Trophoblast cell (in vitro differentiated cells and primary cell): ENCODE results near the gene KBTBD12.
A peak's percentile ranks its signal among the peaks of the same experiment; 100 is the strongest.

Experiments
- DNase-seq, 2 donors: peaks; one replicate each; pipeline ENCODE4 v3.0.0-alpha.2; 2016
- H2AFZ ChIP-seq: 2 replicates; pipeline ENCODE4 v1.6.1; 2013; ENCODE audit warnings: low read length, moderate library complexity, mild to moderate bottlenecking; ENCODE audit not compliant: insufficient read depth, poor library complexity
- H2AK5ac ChIP-seq: 2 replicates; pipeline ENCODE4 v1.6.1; 2013; ENCODE audit warnings: mild to moderate bottlenecking, low read length
- H2BK120ac ChIP-seq: 2 replicates; pipeline ENCODE4 v1.6.1; 2013; ENCODE audit warnings: low read length, mild to moderate bottlenecking, moderate library complexity; ENCODE audit not compliant: insufficient read depth, poor library complexity
- H2BK12ac ChIP-seq: 2 replicates; pipeline ENCODE4 v1.6.1; 2013; ENCODE audit warnings: mild to moderate bottlenecking, low read length, moderate library complexity
- H2BK5ac ChIP-seq: 2 replicates; pipeline ENCODE4 v1.6.1; 2013; ENCODE audit warnings: low read length, low read depth, moderate library complexity, mild to moderate bottlenecking; ENCODE audit not compliant: poor library complexity
- H3K14ac ChIP-seq: 2 replicates; pipeline ENCODE4 v1.6.1; 2013; ENCODE audit warnings: mild to moderate bottlenecking, low read length
- H3K18ac ChIP-seq: 2 replicates; pipeline ENCODE4 v1.6.1; 2013; ENCODE audit warnings: mild to moderate bottlenecking, low read length
- H3K23ac ChIP-seq: 2 replicates; pipeline ENCODE4 v1.6.1; 2013; ENCODE audit warnings: low read length
- H3K27ac ChIP-seq: 2 replicates; pipeline ENCODE4 v1.5.1; 2013; ENCODE audit warnings: low read depth, mild to moderate bottlenecking, inconsistent platforms, low read length, moderate library complexity
- H3K27me3 ChIP-seq: 2 replicates; pipeline ENCODE4 v1.6.1; 2013; ENCODE audit warnings: inconsistent platforms, mild to moderate bottlenecking, low read length, moderate library complexity; ENCODE audit not compliant: insufficient read depth
- H3K36me3 ChIP-seq, 2 experiments: 1 replicate in 1 of 2; 2 replicates in 1 of 2; pipeline ENCODE4 v1.6.1; 2013; ENCODE audit warnings: low read length in 2 of 2, mild to moderate bottlenecking in 2 of 2, moderate library complexity in 1 of 2; ENCODE audit not compliant: insufficient read depth in 2 of 2, control insufficient read depth in 1 of 2
- H3K4ac ChIP-seq: 2 replicates; pipeline ENCODE4 v1.6.1; 2013; ENCODE audit warnings: low read depth, mild to moderate bottlenecking, low read length, moderate library complexity
- H3K4me1 ChIP-seq, 2 experiments: 1 replicate in 1 of 2; 2 replicates in 1 of 2; pipeline ENCODE4 v1.6.1; 2013; ENCODE audit warnings: low read length in 2 of 2, mild to moderate bottlenecking in 2 of 2, moderate library complexity in 1 of 2; ENCODE audit not compliant: insufficient read depth in 2 of 2, control insufficient read depth in 1 of 2
- H3K4me2 ChIP-seq: 2 replicates; pipeline ENCODE4 v1.6.1; 2013; ENCODE audit warnings: inconsistent platforms, mild to moderate bottlenecking, low read length, moderate library complexity
- H3K4me3 ChIP-seq: 2 replicates; pipeline ENCODE4 v1.5.1; 2013; ENCODE audit warnings: mild to moderate bottlenecking, low read depth, low read length, inconsistent platforms
- H3K79me1 ChIP-seq: one replicate; pipeline ENCODE4 v1.6.1; 2013; ENCODE audit warnings: low read length
- H3K79me2 ChIP-seq: 2 replicates; pipeline ENCODE4 v1.6.1; 2013; ENCODE audit warnings: low read length, mild to moderate bottlenecking; ENCODE audit not compliant: control insufficient read depth, insufficient read depth, poor library complexity
- H3K9ac ChIP-seq: 2 replicates; pipeline ENCODE4 v1.6.1; 2013; ENCODE audit warnings: mild to moderate bottlenecking, low read length
- H3K9me3 ChIP-seq: 2 replicates; pipeline ENCODE4 v1.6.1; 2013; ENCODE audit warnings: low read depth, mild to moderate bottlenecking, control low read depth, inconsistent platforms, low read length; ENCODE audit not compliant: insufficient read depth
- H4K12ac ChIP-seq: 2 replicates; pipeline ENCODE4 v1.6.1; 2013; ENCODE audit warnings: low read depth, mild to moderate bottlenecking, low read length, moderate library complexity
- H4K8ac ChIP-seq: 2 replicates; pipeline ENCODE4 v1.6.1; 2013; ENCODE audit warnings: low read depth, mild to moderate bottlenecking, low read length, moderate library complexity
- H4K91ac ChIP-seq: one replicate; pipeline ENCODE4 v1.6.1; 2013; ENCODE audit warnings: low read depth, mild to moderate bottlenecking, low read length, moderate library complexity
- WGBS: extraction: QIAGEN DNeasy Blood & Tissue Kit; methylation state at CpG from one replicate; pipeline ENCODE4 v1.1.7; 2013; ENCODE audit warnings: missing lambda C conversion rate; ENCODE audit not compliant: insufficient read length, insufficient coverage; ENCODE audit errors: extremely low coverage; 5-methylcytosine and 5-hydroxymethylcytosine counted together

The KBTBD12 gene

DNA sequence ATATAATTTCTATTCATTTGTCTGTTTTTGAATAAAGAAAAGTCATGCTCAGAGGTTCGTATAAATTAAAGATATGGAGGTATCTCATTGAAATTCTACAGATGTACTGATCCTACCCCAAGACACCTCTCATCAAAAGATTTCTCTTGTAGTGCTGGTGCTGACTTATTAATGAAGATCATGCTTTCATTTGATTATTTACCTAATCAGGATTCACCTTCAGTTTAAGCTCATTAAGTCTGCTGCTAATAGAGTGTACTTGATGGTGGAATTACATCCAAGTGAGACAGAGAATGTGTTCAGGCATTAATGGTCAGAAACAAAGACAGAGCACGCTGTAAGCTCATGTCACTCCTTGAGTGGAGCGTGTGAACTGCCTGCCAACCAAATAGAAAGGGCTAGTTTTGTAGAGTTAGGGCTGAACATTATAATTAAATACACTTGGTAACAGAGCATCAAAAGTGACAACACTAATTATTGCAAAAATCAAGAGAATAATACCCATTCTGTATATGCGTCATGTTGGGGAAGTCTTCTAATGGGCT is 45.5 kb downstream of the KBTBD12 start:
- no CpG with 5 or more reads among the region's 4 CpGs for WGBS
- Histone ChIP-seq H3K27me3 (no peaks in the 10 kb centered on the region), H3K79me2 (no peaks in the 10 kb centered on the region), H3K9me3 (no peaks in the 10 kb centered on the region), H3K27ac (no peak overlapping the region), H3K18ac (no peak overlapping the region), H3K14ac (no peak overlapping the region), H2BK120ac (no peak overlapping the region), H3K23ac (no peak overlapping the region), H2AFZ (no peak overlapping the region), H3K4me1 (peaks cover 0 to 3% of the 10 kb centered on the region in 2 experiments), H3K4ac (no peak overlapping the region), H2BK12ac (no peak overlapping the region), H4K91ac (no peak overlapping the region), H3K79me1 (no peaks in the 10 kb centered on the region), H4K8ac (no peak overlapping the region), H3K9ac (no peak overlapping the region), H3K36me3 (no peaks in the 10 kb centered on the region), H4K12ac (no peak overlapping the region), H3K4me2 (no peak overlapping the region), H2BK5ac (no peak overlapping the region), H2AK5ac (no peak overlapping the region), H3K4me3 (no peak overlapping the region)
- DNase-seq = no peak

- H3K27me3 ChIP-seq = no peaks in the 10 kb centered on the region
- no peak overlapping the region for H3K27ac ChIP-seq
- no peak overlapping the region for H4K91ac ChIP-seq
- H3K23ac ChIP-seq = no peak overlapping the region
- H3K14ac ChIP-seq = no peak overlapping the region
- H3K18ac ChIP-seq = no peak overlapping the region
- no peak overlapping the region for H2AK5ac ChIP-seq
- no peaks in the 10 kb centered on the region for H3K36me3 ChIP-seq
- no peaks in the 10 kb centered on the region for H3K79me1 ChIP-seq
- no CpG with 5 or more reads among the region's 5 CpGs for WGBS
- H3K9ac ChIP-seq = no peak overlapping the region
- H2BK12ac ChIP-seq = no peak overlapping the region
- H3K4ac ChIP-seq = no peak overlapping the region
- no peaks in the 10 kb centered on the region for H3K9me3 ChIP-seq
- no peak overlapping the region for H2AFZ ChIP-seq
- DNase-seq = no peak
- H3K4me1 ChIP-seq = peaks cover 0 to 3% of the 10 kb centered on the region in 2 experiments
- H3K79me2 ChIP-seq = no peaks in the 10 kb centered on the region
- H2BK120ac ChIP-seq = no peak overlapping the region
- no peak overlapping the region for H4K12ac ChIP-seq
- no peak overlapping the region for H3K4me3 ChIP-seq
- no peak overlapping the region for H3K4me2 ChIP-seq
- no peak overlapping the region for H4K8ac ChIP-seq
- H2BK5ac ChIP-seq = no peak overlapping the region
Measured at GRCh38 chr3:127961124-127961523, 46.1 kb downstream of the KBTBD12 start.

GRCh38 chr3:127961963-127962362 is 46.9 kb downstream of the KBTBD12 start:
- Histone ChIP-seq H3K14ac (no peak overlapping the region), H3K4ac (no peak overlapping the region), H3K9me3 (no peaks in the 10 kb centered on the region), H3K18ac (no peak overlapping the region), H4K91ac (no peak overlapping the region), H3K36me3 (no peaks in the 10 kb centered on the region), H2BK5ac (no peak overlapping the region), H3K79me2 (no peaks in the 10 kb centered on the region), H3K9ac (no peak overlapping the region), H3K23ac (no peak overlapping the region), H2BK120ac (no peak overlapping the region), H3K79me1 (no peaks in the 10 kb centered on the region), H2AFZ (no peak overlapping the region), H4K8ac (no peak overlapping the region), H3K27ac (no peak overlapping the region), H3K27me3 (no peaks in the 10 kb centered on the region), H3K4me1 (peaks cover 0 to 3% of the 10 kb centered on the region in 2 experiments), H4K12ac (no peak overlapping the region), H2AK5ac (no peak overlapping the region), H2BK12ac (no peak overlapping the region), H3K4me2 (no peak overlapping the region), H3K4me3 (no peak overlapping the region)
- no CpG with 5 or more reads among the region's 4 CpGs for WGBS
- DNase-seq = peak in 1 of 2 donors; percentile 7

- no peak overlapping the region for H3K4ac ChIP-seq
- no peaks in the 10 kb centered on the region for H3K79me2 ChIP-seq
- no peak overlapping the region for H4K12ac ChIP-seq
- no peak overlapping the region for H4K91ac ChIP-seq
- H3K14ac ChIP-seq = no peak overlapping the region
- no peaks in the 10 kb centered on the region for H3K79me1 ChIP-seq
- H3K9me3 ChIP-seq = no peaks in the 10 kb centered on the region
- H2AK5ac ChIP-seq = no peak overlapping the region
- H3K23ac ChIP-seq = no peak overlapping the region
- H3K27me3 ChIP-seq = no peaks in the 10 kb centered on the region
- H3K4me2 ChIP-seq = no peak overlapping the region
- no peak for DNase-seq
- H3K9ac ChIP-seq = no peak overlapping the region
- H4K8ac ChIP-seq = no peak overlapping the region
- no CpG with 5 or more reads among the region's 5 CpGs for WGBS
- no peaks in the 10 kb centered on the region for H3K36me3 ChIP-seq
- H2BK5ac ChIP-seq = no peak overlapping the region
- no peak overlapping the region for H3K27ac ChIP-seq
- H3K4me1 ChIP-seq = peaks cover 0 to 3% of the 10 kb centered on the region in 2 experiments
- H3K18ac ChIP-seq = no peak overlapping the region
- H2AFZ ChIP-seq = no peak overlapping the region
- H2BK120ac ChIP-seq = no peak overlapping the region
- H3K4me3 ChIP-seq = no peak overlapping the region
- no peak overlapping the region for H2BK12ac ChIP-seq
Measured at GRCh38 chr3:127962937-127963336, 47.9 kb downstream of the KBTBD12 start.
